Activated CD4-positive, alpha-beta T cell treated with anti-CD3 and anti-CD28 coated beads, Interleukin-2, amount 50 U/mL, for 24 hours (primary cell): ENCODE measurements around the gene IGSF9B.

ENCODE experiments used
- DNase-seq, 2 donors: peaks; one replicate each; pipeline ENCODE4 v3.0.0-alpha.2; 2020; ENCODE audit warnings: low read depth in 1 of 2, low spot score in 1 of 2

Gene IGSF9B

GRCh38 chr11:133921513-133921912 is 35.3 kb downstream of the IGSF9B start:
- DNase-seq: no peak

GRCh38 chr11:133921026-133921425 is 35.7 kb downstream of the IGSF9B start:
- no peak for DNase-seq

GRCh38 chr11:133920109-133920990 is 36.4 kb downstream of the IGSF9B start:
- DNase-seq: no peak

- DNase-seq: no peak
These were observed 37.2 kb downstream of the IGSF9B start for GRCh38 chr11:133919330-133920108.

GRCh38 chr11:133918608-133919260 is 38.0 kb downstream of the IGSF9B start:
- DNase-seq: no peak

GRCh38 chr11:133917921-133918607 is 38.7 kb downstream of the IGSF9B start:
- DNase-seq: no peak

GRCh38 chr11:133916784-133917440 is 39.9 kb downstream of the IGSF9B start:
- DNase-seq: no peak

- DNase-seq: no peak
These were observed 43.0 kb downstream of the IGSF9B start for GRCh38 chr11:133913761-133914160.

GRCh38 chr11:133911171-133911570 is 45.6 kb downstream of the IGSF9B start:
- DNase-seq: no peak

- no peak for DNase-seq
These were observed 46.7 kb downstream of the IGSF9B start for GRCh38 chr11:133910101-133910500.

- no peak for DNase-seq
These were observed 47.9 kb downstream of the IGSF9B start for GRCh38 chr11:133908827-133909226.

GRCh38 chr11:133907841-133908241 is 48.9 kb downstream of the IGSF9B start:
- no peak for DNase-seq

- DNase-seq: no peak
These were observed 49.6 kb downstream of the IGSF9B start for GRCh38 chr11:133907216-133907615.

GRCh38 chr11:133906746-133907145 is 50.0 kb downstream of the IGSF9B start:
- DNase-seq: no peak

GRCh38 chr11:133906241-133906640 is 50.5 kb downstream of the IGSF9B start:
- no peak for DNase-seq

GRCh38 chr11:133905677-133906156 is 51.1 kb downstream of the IGSF9B start:
- no peak for DNase-seq

GRCh38 chr11:133904818-133905515 is 51.8 kb downstream of the IGSF9B start:
- DNase-seq: no peak

- no peak for DNase-seq
These were observed 52.6 kb downstream of the IGSF9B start for GRCh38 chr11:133903875-133904817.

- no peak for DNase-seq
These were observed 53.7 kb downstream of the IGSF9B start for GRCh38 chr11:133903056-133903455.
